SH-SY5Y (cell line): ENCODE results near the gene RPS6KC1.

ENCODE experiments used
- GATA2 ChIP-seq: IDR thresholded peaks from 2 replicates; pipeline ENCODE4 v1.6.1; 2011; ENCODE audit warnings: mild to moderate bottlenecking, low read depth, low read length
- GATA3 ChIP-seq: IDR thresholded peaks from 2 replicates; pipeline ENCODE4 v1.6.1; 2011; ENCODE audit warnings: low read depth, mild to moderate bottlenecking, low read length, moderate library complexity

DNA sequence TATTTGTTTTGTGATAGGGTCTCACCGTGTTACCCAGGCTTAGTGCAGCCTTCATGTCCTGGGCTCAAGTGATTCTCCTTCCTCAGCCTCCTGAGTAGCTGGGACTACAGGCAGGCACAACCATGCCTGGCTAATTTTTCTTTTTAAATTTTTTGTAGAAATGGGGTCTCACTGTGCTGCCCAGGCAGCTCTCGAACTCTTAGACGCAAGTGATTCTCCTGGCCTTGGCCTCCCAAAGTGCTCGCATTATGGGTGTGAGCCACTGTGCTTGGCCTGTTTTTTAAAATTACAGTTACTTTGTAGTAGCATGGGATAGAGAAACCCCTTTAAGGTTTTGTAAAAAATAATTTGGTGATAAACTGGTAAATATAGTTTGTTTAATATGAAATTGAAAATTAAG is 69.9 kb downstream of the RPS6KC1 start:
- TF ChIP-seq GATA2 (no peak), GATA3 (no peak)
